ENCODE results near the gene ERC2.

The ERC2 gene

GRCh38 chr3:55726501-55726775, 741.8 kb downstream of the ERC2 start:
- DNase-seq = no peak

- no peak for DNase-seq
Observed at GRCh38 chr3:55725681-55726500, 742.4 kb downstream of the ERC2 start.

- DNase-seq = no peak
Observed at GRCh38 chr3:55724821-55725220, 743.4 kb downstream of the ERC2 start.

- no peak for DNase-seq
Observed at GRCh38 chr3:55724407-55724784, 743.9 kb downstream of the ERC2 start.

GRCh38 chr3:55723653-55724406, 744.4 kb downstream of the ERC2 start:
- DNase-seq = no peak

GRCh38 chr3:55721716-55722484, 746.4 kb downstream of the ERC2 start:
- peak; percentile 43 for DNase-seq

- DNase-seq = peak; percentile 67
Observed at GRCh38 chr3:55720614-55721013, 747.7 kb downstream of the ERC2 start.

- DNase-seq = peak; percentile 92
Observed at GRCh38 chr3:55719508-55719907, 748.8 kb downstream of the ERC2 start.

GRCh38 chr3:55719006-55719405, 749.3 kb downstream of the ERC2 start:
- DNase-seq = no peak

GRCh38 chr3:55718521-55718921, 749.7 kb downstream of the ERC2 start:
- DNase-seq = peak; percentile 78

- DNase-seq = no peak
Observed at GRCh38 chr3:55718074-55718473, 750.2 kb downstream of the ERC2 start.

GRCh38 chr3:55717481-55717880, 750.8 kb downstream of the ERC2 start:
- no peak for DNase-seq

- no peak for DNase-seq
Observed at GRCh38 chr3:55716611-55717225, 751.5 kb downstream of the ERC2 start.

GRCh38 chr3:55716044-55716443, 752.2 kb downstream of the ERC2 start:
- no peak for DNase-seq

GRCh38 chr3:55714057-55714456, 754.2 kb downstream of the ERC2 start:
- no peak for DNase-seq

- no peak for DNase-seq
Observed at GRCh38 chr3:55711646-55712045, 756.6 kb downstream of the ERC2 start.

- DNase-seq = no peak
Observed at GRCh38 chr3:55709411-55710012, 758.8 kb downstream of the ERC2 start.

GRCh38 chr3:55708921-55709320, 759.3 kb downstream of the ERC2 start:
- DNase-seq = no peak

- DNase-seq = no peak
Observed at GRCh38 chr3:55708242-55708641, 760.0 kb downstream of the ERC2 start.

- DNase-seq = peak; percentile 79
Observed at GRCh38 chr3:55704521-55704920, 763.7 kb downstream of the ERC2 start.

GRCh38 chr3:55702822-55703221, 765.4 kb downstream of the ERC2 start:
- no peak for DNase-seq

GRCh38 chr3:55701997-55702396, 766.3 kb downstream of the ERC2 start:
- no peak for DNase-seq

- no peak for DNase-seq
Observed at GRCh38 chr3:55698831-55699230, 769.4 kb downstream of the ERC2 start.

Data from fibroblast of skin of abdomen (primary cell).